BE2C (cell line): ENCODE data around the gene ZNF26.
"Not testable (repeated sequence)": the region's sequence is repeated elsewhere in the genome, so short reads cannot be mapped to it uniquely, and the experiment has no call there.

ENCODE experiments used
- DNase-seq: peaks from one replicate; pipeline ENCODE4 v3.0.0-alpha.2; 2020
- H3K27me3 ChIP-seq: fragments of 250-450 bp; sonication (Bioruptor Pico); 2 replicates; pipeline ENCODE4 v1.5.1; 2020; ENCODE audit warnings: mild to moderate bottlenecking
- H3K36me3 ChIP-seq: fragments of 250-450 bp; sonication (Bioruptor Pico); 2 replicates; pipeline ENCODE4 v1.5.1; 2020; ENCODE audit warnings: mild to moderate bottlenecking
- H3K4me1 ChIP-seq: fragments of 250-450 bp; sonication (Bioruptor Pico); 2 replicates; pipeline ENCODE4 v1.5.1; 2020
- H3K4me3 ChIP-seq: 2 replicates; pipeline ENCODE4 v1.5.1; 2011; ENCODE audit warnings: low read depth, low read length
- H3K9me3 ChIP-seq: fragments of 250-450 bp; sonication (Bioruptor Pico); 2 replicates; pipeline ENCODE4 v1.5.1; 2020
- CTCF ChIP-seq: IDR thresholded peaks from 2 replicates; pipeline ENCODE4 v1.5.1; 2012; ENCODE audit warnings: mild to moderate bottlenecking, low read depth, low read length

The ZNF26 gene

GRCh38 chr12:132955094-132956010 lies 30.8 kb upstream of the ZNF26 start:
- DNase-seq = peak; percentile 39
- Histone ChIP-seq H3K4me3 (peak overlapping the region; percentile 90), H3K27me3 (no peaks in the 10 kb centered on the region), H3K36me3 (no peaks in the 10 kb centered on the region), H3K9me3 (peaks cover 8% of the 10 kb centered on the region), H3K4me1 (peaks cover 6% of the 10 kb centered on the region; the same call in 1 of the 2 replicates)
- no peak for TF ChIP-seq CTCF

- Histone ChIP-seq H3K9me3 (peaks cover 7% of the 10 kb centered on the region), H3K4me1 (peaks cover 6% of the 10 kb centered on the region; the same call in 1 of the 2 replicates), H3K27me3 (no peaks in the 10 kb centered on the region), H3K4me3 (peak within 1 kb of the TSS; percentile 90), H3K36me3 (no peaks in the 10 kb centered on the region)
- peak; percentile 94 for DNase-seq
- TF ChIP-seq CTCF = peak; percentile 15; the same call in 1 of the 2 replicates
These were observed 30.0 kb upstream of the ZNF26 start, which contains the start of gene ZNF605 for GRCh38 chr12:132956011-132956788. ZNF605 (minus strand) TSS chr12:132956306; CDS start chr12:132945635, 10,671 bp downstream.

- not testable (repeated sequence) for H3K36me3 ChIP-seq, H3K4me1 ChIP-seq, H3K27me3 ChIP-seq, H3K4me3 ChIP-seq, H3K9me3 ChIP-seq, DNase-seq
These were observed 24.4 kb upstream of the ZNF26 start for GRCh38 chr12:132961790-132962189.

GRCh38 chr12:132963947-132964346 lies 22.2 kb upstream of the ZNF26 start:
- not testable (repeated sequence) for H3K27me3 ChIP-seq, H3K4me1 ChIP-seq, H3K4me3 ChIP-seq, H3K9me3 ChIP-seq, H3K36me3 ChIP-seq
- peak; percentile 55 for DNase-seq
- peak; percentile 51 for TF ChIP-seq CTCF

- no peaks in the 10 kb centered on the region for H3K4me1 ChIP-seq
- peaks cover 5% of the 10 kb centered on the region; the same call in 1 of the 2 replicates for H3K9me3 ChIP-seq
- no peak for TF ChIP-seq CTCF
These were observed 20.4 kb upstream of the ZNF26 start for GRCh38 chr12:132965796-132966195.

GRCh38 chr12:132966676-132967415 lies 19.3 kb upstream of the ZNF26 start:
- H3K27me3 ChIP-seq = no peaks in the 10 kb centered on the region
- TF ChIP-seq CTCF = no peak
- H3K4me1 ChIP-seq = no peaks in the 10 kb centered on the region
- H3K4me3 ChIP-seq = no peak overlapping the region
- no peaks in the 10 kb centered on the region for H3K36me3 ChIP-seq
- peaks cover 5% of the 10 kb centered on the region; the same call in 1 of the 2 replicates for H3K9me3 ChIP-seq
- no peak for DNase-seq

More at GRCh38 chr12:132965796-132966195, 20.4 kb upstream of the ZNF26 start:
- Histone ChIP-seq H3K36me3 (no peaks in the 10 kb centered on the region), H3K27me3 (no peaks in the 10 kb centered on the region), H3K4me3 (no peak overlapping the region)
- no peak for DNase-seq
